H1 (cell line): Measurements from ENCODE around the gene SHC1. TPM values are rescaled to one million over a fixed set of nuclear protein-coding genes. Genes with fewer than 3 reads are reported as not detected.

Experiments used
- GTF2F1 ChIP-seq: IDR thresholded peaks from 2 replicates; pipeline ENCODE4 v1.6.1; 2012; ENCODE audit warnings: low read depth, low read length, improper control_type of control experiment, borderline replicate concordance
- KDM4A ChIP-seq: IDR thresholded peaks from one replicate; pipeline ENCODE4 v1.7.1; 2012; ENCODE audit warnings: low read depth, mild to moderate bottlenecking, moderate library complexity, low read length, inconsistent platforms; ENCODE audit not compliant: severe bottlenecking
- POU5F1 ChIP-seq: IDR thresholded peaks from 2 replicates; pipeline ENCODE4 v1.6.1; 2011; ENCODE audit warnings: low read depth, mild to moderate bottlenecking, low read length, moderate library complexity
- RAD21 ChIP-seq, 2 experiments: IDR thresholded peaks in 1 of 2; conservative IDR thresholded peaks in 1 of 2; 2 replicates each; pipeline ENCODE4 v1.6.1; 2011; ENCODE audit warnings: low read depth in 2 of 2, low read length in 2 of 2, improper control_type of control experiment in 1 of 2, inconsistent platforms in 1 of 2, mild to moderate bottlenecking in 1 of 2, moderate library complexity in 1 of 2
- SIN3A ChIP-seq, 2 experiments: IDR thresholded peaks in 1 of 2; conservative IDR thresholded peaks in 1 of 2; 2 replicates each; pipeline ENCODE4 v1.6.1; 2011 to 2012; ENCODE audit warnings: low read length in 2 of 2, improper control_type of control experiment in 1 of 2, low read depth in 1 of 2, mild to moderate bottlenecking in 1 of 2
- TAF1 ChIP-seq: IDR thresholded peaks from 2 replicates; pipeline ENCODE4 v1.6.1; 2011; ENCODE audit warnings: mild to moderate bottlenecking, low read depth, low read length
- polyA plus RNA-seq, 7 experiments: library from polyadenylated mRNA; depleted of rRNA in 3 of 7; stranded (reverse) in 5 of 7; unstranded in 2 of 7; fragments of >200 nt in 5 of 7; fragments of 200-250 nt in 2 of 7; gene quantifications; 1 replicate in 5 of 7; 2 replicates in 1 of 7; 4 replicates in 1 of 7; pipeline versions ENCODE4 v1.2.1 to v1.2.3, GENCODE V29; 2011 to 2013; ENCODE audit warnings: missing spikeins in 2 of 7, mixed read lengths in 2 of 7
- total RNA-seq: library from RNA; stranded (reverse); fragmentation: NEBNext Ultra II Directional; extraction: Animal tissue kit (Norgen Biotek cat#: 25700); gene quantifications from 2 replicates; pipeline ENCODE4 v1.2.1, GENCODE V29; 2021

Gene SHC1
- total and polyA plus RNA-seq, 2 of the 8 experiments (the other 6 are each of a cell fraction or from before 2014, with no cell fraction given), result 177 to 212 TPM

GRCh38 chr1:154998818-154999570 lies 28.4 kb upstream of the SHC1 start (continued):
- TF ChIP-seq TAF1, result peak; percentile 45; the same call in 1 of the 2 replicates
- TF ChIP-seq RAD21 (IDR thresholded peaks at IDR 0.05 in 1 of 2, conservative IDR thresholded peaks at IDR 0.05 in 1 of 2; ENCODE audit: low read depth in 2 of 2, low read length in 2 of 2), result peak; percentile 63 to 76
- TF ChIP-seq POU5F1, result no peak
- peak in 1 of 2 experiments; percentile 73; a peak in 2 of 4 replicates for TF ChIP-seq SIN3A (conservative IDR thresholded peaks at IDR 0.05 in 1 of 2, IDR thresholded peaks at IDR 0.05 in 1 of 2; ENCODE audit: low read depth in 1 of 2, low read length in 2 of 2)
- TF ChIP-seq GTF2F1, result peak; percentile 49; the same call in 1 of the 2 replicates
- peak; percentile 17 for TF ChIP-seq KDM4A
